Eye (tissue), 1 donor: ENCODE data around the gene GUCA2B.

Source experiments
- DNase-seq: peaks from one replicate; pipeline ENCODE4 v3.0.0-alpha.2; 2015

GUCA2B gene

DNA sequence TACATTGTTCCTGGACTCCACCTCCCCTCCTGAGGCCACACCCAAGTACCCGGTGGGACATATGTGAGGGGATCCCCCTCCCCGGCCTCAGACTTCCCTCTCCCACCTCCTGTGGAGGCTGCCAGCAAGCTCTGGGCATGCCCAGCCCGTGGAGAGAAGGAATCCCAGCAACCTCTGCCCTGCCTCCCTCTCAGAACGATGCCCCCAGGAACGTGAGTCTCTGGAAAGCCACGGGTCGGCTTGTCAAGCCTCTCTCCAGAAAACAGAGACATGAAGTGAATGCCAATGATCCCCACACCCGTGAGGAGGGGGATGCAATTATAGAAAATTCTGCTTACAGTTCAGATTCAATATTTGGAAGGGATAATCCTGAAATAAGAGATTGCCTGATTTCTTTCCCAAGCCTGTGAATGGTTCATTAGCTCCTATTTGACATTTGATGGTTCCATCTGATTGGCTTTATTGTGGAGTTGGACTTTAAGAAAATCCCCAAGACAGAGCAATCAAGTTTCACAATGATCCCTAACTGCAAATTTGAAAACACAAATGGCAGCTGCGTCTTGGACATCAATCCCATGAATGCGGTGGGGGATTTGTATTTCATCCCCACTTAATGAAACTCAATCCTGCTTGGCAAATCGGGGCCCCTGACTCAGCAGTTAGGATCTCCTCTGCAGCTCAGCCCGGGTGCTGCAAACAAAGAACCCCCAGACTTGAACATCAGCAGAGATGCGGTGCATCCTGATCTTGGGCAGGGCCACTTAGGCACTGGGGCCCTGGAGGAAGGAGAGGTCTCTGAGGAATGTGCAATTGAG, 9.1 kb upstream of the GUCA2B start:
- DNase-seq, result peak; percentile 32

DNA sequence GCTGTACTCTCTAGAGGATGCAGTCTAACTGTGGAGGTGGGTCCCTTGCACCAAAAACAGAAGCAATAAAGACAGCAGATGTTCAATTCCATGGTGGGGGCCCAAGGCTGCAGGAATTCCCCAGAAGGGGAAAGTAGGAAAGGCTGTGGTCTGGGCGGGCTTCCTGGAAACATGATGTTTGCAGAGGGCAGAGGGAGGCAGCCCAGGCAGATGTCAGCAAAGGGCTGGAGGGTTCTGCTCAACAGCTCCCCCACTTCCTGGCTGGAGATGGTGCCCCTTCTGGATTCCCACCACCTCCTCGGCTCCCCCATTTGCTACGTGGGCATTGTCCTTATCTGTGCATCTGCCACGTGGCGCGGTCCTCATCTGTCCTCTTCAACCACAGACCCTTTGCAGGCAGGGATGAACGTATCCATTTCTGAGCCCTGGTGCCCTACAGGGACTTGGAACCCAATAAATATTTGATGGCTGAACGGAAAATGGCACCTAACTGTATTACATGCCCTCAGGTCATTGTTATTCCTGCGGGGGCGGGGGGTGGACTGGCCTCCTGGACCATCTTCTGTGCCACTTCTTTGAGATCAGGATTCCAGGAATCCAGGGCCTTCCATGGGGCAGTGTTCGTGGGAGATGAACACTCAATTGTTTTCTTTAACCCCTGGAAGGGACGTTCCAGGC, 8.4 kb upstream of the GUCA2B start:
- DNase-seq, result no peak

DNA sequence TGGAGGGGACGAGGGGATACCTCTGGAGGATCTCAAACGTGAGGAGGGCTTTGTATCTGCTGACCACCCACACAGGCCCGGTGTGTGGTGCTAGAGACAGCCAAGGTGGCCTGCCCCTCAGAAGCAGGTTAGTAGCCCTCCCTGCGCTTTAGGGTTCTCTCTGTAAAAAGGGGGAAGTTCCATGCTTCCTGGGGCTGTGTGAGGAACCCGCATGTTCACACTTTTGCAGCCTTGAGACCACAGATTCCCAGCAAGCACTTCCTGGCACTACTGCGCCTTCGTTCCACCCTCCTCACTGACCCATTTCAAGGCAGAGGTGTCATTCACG, 7.9 kb upstream of the GUCA2B start:
- DNase-seq, result no peak

DNA sequence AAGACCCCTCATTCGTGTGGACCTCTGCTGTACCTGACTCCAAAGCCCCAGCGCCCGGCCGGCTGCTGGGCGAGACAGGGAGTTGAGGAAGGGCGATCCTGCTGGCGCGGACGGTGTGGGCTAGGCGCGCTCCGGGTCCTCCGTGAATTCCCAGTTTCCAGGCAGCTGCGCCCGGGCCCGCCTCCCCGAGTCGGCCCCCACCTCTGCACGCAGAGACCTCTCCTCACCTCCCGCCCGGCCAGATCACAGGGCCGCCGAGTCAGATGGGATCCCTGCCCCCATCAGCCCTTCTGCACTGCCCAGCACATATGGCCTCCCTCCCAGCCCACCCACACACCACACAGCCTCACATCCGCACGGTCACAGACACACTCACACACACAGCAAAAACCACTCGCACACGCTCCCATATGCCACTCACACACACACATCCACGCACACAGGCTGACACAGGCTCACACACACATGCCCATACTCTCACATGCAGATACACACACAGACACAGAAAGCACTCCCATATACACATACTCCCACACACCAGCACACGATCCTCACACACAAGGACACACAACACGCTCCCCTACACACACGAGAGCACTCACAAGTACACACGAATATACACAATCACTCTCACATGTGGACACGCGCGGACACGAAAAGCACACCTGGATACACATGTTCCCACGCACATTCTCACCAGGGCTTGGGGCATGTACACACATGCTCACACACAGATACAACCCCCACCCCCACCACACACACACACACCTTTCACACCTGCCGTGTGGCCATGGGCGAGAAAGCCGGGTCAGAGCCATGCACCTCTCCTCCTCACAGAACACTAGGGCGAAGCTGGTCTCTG, 7.2 kb upstream of the GUCA2B start:
- DNase-seq, result no peak

DNA sequence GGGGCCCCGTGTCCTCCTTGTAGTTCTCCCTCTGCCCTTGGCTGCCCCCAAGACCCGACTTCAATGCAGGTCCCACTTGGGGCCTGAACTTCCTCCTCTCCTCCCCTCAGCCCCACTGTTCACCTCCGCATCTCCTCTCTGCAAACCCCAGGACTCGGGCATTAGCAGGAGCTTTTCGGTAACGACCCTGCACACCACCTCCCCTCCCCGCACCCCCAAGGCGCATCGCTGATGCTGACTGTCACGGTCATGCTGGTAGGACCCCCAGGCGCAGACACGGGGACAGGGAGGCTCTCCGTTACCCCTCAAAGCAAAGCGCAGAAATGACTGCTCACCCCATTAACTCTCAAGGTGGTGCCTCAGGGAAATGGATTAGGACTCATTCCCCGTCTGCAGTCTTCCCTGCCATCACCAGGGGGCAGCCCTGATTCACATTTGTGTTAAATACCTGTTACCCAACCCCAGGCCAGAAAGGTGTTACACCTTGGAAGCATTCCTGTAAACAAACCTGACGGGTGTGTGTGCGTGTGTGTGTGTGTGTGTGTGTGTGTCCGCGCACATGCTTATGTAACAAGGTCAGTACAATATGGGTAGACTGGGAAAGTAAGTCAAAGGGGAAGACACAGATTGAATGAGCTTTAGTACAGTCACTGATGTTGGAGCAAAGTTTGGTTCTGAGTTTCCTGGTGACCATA, 6.4 kb upstream of the GUCA2B start:
- peak; percentile 79 for DNase-seq

DNA sequence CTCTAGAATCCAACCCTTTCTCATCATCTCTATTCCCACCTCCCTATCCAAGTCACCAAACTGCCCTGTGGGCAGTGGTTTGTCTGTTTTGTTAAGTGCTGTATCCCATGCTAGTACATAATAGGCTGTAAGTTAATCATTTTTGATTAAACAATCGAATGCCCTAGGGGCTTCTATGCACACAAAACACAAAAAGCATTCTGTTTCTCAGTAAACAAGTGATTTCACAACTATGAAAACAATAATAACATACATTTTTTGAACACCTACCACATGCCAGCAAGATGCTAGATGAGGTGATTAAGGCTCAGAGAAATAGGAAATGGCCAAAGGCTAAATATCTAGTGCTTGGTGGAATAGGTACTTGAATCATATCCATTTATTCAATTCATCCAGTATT, 5.0 kb upstream of the GUCA2B start:
- no peak for DNase-seq

DNA sequence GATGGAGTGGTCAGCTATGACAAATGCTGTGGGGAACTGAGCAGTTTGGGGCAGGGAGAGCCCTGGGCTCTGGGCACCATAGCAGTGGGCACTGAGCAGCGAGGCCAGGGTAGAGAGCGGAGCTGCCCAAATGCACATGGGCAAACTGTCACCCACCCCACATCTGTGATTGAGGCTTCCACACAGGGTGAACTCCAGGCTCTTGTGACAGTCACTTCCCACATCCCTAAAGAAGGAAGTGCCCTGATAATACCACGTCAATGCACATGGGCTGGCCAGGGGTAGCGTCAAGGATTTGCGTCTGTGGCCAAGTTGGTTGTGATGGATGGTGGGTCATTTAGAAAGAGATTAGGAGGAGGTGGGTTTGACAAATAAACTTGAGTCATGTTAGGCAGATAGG, 2.6 kb upstream of the GUCA2B start:
- no peak for DNase-seq

DNA sequence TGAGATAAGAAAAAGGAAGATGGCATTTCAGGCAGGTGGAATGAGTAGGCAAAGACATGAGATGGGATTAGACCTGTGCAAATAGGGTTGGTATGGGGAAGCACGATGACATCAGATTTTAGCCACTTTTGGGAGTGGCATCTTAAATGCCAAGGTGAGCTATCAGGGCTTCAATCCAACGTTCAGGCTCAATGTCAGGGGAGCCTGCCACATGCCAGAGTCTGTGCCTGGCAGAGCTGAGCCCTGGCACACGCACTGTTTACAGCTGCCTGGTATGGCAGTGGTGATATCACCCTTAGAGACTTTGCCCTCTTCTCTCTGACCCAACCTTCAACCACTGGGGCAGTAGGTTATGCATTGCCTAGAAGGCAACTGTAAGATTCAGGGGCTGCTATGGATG, 1.1 kb upstream of the GUCA2B start:
- DNase-seq, result no peak

DNA sequence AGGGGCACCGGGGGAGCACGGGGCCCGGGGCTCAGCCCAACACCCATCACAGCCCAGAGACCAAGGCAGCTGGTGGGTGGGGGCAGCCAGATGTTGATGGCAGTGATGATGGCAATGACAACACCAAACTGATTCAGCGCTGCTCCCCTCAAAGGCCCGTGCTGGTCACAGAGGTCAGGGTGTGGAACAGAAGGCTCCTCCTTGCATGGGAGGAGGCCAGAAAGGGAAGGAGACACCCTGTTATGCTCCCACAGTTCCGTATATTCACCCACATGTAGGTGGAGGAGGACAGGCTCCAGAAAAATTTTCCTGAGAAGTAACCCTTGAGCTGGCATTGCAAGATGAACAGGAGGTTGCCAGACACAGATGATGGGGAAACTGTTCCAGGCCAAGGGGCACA, 414 bp downstream of the GUCA2B start:
- DNase-seq, result no peak

DNA sequence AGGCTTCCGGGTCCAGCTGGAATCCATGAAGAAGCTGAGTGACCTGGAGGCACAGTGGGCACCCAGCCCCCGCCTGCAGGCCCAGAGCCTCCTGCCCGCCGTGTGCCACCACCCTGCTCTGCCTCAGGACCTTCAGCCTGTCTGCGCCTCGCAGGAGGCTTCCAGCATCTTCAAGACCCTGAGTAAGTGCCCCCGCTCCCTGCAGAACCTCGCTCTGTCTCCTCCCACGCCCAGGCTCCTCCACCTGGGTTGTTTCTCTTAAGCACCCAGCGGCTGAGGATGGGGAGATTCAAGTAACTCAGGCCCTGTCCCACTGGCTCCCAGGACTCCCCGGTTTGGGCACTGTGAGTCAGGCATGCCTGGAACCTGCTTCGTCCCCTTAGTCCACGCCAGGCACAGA, 1.5 kb downstream of the GUCA2B start:
- no peak for DNase-seq

DNA sequence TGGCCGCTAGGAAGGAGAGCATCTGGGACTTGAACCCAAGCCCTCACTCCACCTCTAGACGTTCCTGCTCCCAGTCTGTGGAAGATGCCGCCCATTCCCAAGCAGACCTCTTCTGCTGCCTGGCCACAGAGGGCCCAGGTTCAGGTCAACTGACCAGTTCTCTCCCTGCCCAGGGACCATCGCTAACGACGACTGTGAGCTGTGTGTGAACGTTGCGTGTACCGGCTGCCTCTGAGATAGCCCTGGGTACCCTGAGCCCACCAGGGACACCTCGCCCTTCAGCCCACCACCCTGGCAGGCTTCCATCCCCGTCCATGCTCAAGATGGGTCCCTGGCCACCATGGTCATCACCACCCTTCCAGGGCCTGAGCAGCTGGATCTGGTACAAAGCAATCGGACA, 2.2 kb downstream of the GUCA2B start:
- no peak for DNase-seq

DNA sequence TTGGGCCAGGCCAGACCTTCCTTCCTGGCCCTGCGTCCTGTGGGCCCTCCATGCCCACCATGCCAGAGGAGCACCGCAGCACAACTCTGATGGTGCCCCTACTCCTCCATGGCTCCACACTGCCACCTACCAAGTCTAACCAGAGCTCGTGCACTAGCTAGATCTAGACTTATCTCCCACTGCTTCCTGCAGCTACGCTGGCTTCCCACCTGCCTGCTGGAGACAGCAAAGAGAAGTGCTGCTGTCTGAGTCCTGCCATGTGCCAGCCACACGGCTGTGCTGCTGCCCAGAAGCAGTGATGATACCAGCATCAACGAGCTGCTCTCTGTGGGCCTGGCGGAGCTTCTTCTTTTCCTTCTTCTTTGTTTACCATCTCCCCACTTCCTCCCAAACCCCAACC, 4.5 kb downstream of the GUCA2B start:
- DNase-seq, result no peak

DNA sequence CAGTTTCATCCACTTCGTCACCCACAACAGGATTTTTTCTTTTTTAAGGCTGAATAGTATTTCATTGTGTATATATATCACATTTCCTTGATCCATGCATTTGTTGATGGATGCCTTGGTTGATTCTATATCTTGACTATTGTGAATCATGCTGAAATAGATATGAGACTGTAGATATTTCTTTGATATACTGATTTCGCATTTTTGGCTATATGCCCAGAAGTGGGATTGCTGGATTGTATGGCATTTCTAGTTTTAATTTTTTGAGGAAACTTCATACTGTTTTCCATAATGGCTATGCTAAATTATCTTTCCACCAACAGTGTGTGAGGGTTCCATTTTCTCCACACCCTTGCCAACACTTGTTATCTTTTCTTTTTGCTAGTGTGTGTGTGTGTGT, 5.0 kb downstream of the GUCA2B start:
- no peak for DNase-seq

DNA sequence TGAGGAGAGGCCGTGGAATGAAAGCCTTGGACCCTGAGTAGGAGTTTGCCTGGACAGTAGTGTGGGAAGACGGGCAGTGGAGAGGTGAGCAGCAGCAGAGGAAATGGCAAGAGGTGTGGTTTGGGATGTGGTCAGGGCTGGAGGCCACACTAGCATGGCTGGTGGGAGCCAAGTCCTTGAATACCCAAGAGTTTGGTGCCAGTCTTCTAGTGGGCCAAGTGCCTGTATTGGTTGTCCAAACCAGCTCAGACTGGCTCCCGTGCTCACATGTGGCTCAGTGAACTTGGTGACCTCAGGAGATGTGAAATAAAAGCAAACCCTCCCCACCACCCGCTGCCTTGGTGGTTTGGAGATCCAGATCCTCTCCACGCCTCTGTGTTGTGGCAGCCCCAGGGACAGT, 9.0 kb downstream of the GUCA2B start:
- no peak for DNase-seq

DNA sequence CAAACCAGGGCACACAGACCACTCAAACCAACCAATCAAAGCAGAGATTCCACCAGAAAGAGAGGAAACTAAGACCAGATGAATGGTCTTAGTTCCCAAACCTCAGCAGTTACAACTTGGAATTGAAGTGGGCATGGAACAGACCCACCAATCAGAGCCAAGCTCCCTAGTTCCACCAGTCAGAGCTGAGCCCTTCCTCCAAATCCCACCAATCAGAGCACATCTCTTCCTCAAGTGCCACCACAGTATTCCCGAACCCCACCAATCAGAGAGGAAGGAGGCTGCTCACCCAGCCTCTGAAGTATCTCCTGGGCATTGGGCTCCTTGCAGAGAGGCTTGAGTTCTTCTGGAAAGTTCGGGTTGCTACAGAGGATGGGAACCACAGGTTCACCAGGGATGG, 9.9 kb downstream of the GUCA2B start:
- no peak for DNase-seq

DNA sequence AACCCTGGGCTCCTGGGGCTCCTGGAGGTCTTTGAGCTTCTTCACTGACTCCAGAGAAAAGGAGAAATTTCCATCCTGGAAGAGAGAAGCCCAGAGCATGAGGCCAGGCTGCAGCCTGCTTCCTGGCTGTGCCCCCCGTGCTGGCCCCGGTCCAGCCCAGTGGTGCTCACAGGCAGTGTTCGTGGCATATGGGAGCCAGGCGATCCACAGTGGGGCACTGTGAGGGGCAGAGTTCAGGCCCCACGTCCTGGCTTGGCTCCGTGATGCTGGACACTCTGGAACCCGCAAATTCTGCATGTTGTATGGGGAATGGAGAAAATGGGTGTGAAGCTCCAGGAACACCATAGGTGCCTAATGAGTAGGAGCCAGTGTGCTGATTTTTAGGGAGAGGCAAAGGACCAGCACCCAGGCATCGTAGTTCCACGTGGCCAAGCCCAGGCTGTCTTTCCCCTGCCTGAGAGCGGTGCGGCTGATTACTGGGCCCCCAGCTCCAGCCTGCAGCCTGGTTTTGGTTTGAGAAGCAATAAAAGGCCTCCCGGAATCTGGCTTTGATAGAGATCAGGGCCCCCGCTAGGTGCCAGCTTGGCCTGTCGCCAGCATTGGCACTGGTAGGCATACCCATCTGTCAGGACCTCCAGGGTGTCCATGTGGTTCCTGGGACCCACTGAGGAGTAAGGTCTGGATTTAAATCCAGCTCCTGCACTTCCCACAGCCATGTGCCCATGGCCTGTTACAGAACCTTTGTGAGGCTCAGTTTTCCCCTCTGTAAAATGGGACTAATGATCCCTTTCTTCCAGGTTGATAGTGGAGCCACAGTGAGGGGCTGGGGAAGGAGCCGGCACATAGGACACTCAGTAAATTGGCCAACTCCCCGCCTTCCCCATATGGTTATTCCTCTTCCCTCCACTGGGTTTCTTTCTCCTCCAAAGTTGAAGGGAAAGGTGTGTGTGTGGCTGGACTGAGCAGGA, 10.6 kb downstream of the GUCA2B start:
- DNase-seq, result no peak

DNA sequence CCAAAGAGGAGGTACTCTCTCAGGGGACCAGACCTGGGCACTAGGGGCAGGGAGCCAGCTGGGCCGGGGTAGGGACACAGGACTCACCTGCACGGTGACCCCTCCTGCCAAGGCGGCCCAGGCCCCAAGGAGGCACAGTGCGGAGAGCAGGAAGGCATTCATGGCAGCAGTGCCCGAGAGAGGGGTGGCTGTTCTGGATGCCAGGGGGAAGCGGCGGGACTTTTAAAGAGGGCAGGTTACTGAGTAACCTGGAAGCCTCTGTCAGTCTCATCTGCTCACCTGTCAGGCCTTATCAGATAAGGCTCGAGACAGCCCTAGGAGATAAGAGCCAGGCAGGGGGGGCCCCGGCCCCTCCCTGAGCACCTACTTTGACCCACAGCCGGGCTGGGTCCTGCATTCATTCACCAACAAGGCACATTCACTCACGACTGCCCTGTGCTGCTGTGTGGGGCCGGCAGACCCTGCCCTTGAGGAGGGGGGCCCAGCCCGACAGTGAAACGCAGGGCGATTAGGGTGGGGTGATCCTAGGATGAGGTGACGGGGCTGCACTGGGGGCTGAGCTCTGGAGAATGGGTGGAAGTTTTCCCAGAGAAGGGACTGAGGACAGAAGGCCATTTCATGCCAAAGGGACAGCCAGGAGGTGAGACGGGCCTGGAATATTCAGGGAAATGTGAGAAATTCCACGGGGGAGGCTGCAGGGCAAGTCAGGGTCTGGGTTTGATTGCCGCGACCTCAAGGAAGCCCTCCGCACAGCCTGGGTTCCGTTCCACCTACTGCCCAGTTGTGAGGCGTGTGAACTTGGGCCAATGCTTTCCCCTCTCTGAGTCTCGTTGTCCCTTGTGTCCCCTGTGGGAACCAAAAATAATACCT, 11.6 kb downstream of the GUCA2B start, which contains the start of gene GUCA2A:
GUCA2A (minus strand) TSS at position 195 of the 870 bp plus-strand sequence; CDS start at position 162, 33 bp downstream.
- DNase-seq, result no peak

DNA sequence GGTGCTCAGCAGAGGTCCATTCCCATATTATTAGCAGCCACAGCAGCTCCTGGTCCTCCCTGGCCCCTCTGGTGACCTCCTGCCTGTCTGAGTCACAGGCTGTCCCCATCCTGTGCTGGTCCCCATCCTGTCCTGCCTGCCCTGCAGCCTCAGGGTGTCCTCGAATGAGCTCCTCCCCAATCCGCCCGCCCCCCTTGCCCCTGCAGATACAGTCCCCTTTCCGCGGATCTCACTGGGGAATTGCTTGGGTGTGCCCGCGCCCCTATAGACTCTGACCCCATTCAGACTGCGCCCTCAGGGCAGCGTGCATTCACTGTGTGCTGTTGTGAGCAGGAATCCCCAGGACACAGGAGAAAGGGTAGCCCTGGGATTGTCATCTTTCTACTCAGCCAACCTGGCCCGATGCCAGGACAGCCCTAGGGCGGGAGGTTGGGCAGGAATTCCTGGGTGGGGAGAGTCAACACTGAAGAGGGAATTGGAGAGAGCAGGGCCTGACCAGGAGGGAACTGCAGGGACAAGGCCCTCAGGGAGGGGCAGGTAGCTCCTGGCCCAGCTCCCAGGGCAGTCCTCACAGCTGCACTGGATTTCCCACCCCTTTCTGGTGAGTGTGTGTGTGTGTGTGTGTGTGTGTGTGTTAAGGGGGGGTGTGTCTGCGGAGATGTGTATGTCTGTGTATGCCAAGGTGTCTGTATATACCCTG, 12.5 kb downstream of the GUCA2B start:
- DNase-seq, result peak; percentile 65

DNA sequence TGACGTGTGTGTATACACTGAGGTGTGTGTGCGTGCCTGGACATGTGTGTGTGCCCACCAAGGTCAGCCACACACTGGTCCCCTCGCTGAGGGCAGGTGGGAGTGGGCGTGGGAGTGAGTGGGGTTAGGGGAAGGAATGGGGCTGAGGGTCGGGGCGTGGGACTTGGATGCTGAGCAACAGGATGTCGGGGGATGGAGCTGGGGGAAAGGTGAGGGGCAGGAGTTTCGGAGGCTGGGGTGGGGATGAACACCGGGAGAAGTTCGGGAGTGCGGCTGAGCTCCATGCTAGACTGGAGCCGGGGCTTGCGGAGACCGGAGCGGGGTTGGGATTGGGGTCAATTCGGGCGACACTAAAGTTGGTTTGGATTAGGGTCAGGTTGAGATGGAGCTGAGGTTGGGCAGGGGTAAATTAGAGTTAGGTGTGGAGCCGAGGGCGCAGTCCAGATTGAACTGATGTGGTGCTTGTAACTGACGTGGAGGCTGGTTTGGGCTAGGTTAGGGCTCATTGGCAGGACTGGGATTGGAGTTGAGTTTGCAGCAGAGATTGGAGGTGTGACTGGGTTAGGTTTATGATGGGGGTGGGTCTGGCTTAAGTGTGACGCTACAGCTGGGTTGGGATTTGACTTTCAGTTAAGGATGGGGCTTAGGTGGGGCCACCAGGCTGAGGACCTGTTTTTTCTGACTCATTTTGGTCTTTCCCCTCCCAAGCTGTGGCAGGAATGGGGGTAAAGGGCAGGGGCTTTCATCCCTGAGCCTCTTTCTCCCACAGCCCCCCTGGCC, 14.6 kb downstream of the GUCA2B start:
- no peak for DNase-seq

DNA sequence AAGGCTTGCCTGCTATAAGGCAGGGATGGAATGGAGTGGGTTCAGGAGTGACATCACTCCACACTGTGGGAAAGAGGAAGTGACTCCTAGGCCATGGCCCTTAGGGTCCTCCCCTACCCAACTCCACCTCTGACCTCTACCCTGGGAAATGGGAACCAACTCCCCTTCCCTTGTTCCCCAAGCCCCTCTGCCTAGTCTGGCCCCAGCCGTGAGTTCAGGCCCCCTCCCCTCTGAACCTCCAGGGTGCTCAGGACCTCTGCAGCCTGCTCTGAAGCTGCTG, 15.1 kb downstream of the GUCA2B start:
- DNase-seq, result no peak
